Uterus (tissue), 2 donors: Measurements from ENCODE around the gene KCNIP3.
"Not testable (repeated sequence)": the region's sequence is repeated elsewhere in the genome, so short reads cannot be mapped to it uniquely, and the experiment has no call there.

Experiments used
- POLR2A ChIP-seq, 2 donors: fragments of 450-650 bp; IDR thresholded peaks; one replicate each; pipeline ENCODE4 v1.6.1; 2016; ENCODE audit warnings: antibody characterized with exemption in 2 of 2, mild to moderate bottlenecking in 1 of 2, moderate library complexity in 1 of 2
- TF ChIP-seq, protein P1 (sequence below), 4 experiments: fragments of 200-600 bp in 2 of 4; fragments of 450-650 bp in 2 of 4; sonication (generic) in 2 of 4; IDR thresholded peaks; one replicate each; pipeline ENCODE4 v1.5.1; 2016 to 2019; ENCODE audit warnings: antibody characterized with exemption in 4 of 4, mild to moderate bottlenecking in 2 of 4, moderate library complexity in 1 of 4

DNA sequence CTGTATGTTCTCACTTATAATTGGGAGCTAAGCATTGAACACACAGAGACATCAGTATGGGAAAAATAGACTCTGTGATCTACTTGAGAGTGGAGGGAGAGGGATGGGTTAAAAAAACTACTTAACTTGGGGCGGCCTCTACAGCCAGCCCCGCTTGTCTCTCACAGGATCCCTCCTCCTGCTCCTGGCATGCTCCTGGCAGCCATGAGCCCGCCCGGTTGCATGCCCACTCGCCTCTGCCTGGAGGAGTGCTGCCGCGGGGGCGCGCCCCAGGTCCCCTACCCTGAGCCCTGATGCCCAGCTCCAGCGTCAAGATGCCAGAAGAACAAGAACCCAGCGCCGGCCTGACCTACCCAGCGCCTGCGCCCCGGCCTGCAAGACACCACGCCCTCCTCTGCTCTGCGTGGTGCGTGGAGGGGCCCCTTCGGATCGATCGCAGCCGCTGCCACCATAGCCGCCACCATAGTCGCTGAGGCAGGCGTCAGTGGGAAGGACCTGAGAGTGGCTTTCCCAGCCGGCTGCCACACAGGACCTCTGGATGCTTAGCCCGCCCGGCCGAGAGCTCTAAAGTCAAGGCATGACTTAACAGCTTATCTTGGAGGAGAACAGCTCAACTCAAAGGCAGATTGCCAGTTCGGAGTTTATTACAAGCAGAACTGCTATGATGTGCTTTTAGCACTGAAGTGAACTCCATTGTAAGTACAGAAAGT, 138.2 kb downstream of the KCNIP3 start:
- TF ChIP-seq, protein P1, sequence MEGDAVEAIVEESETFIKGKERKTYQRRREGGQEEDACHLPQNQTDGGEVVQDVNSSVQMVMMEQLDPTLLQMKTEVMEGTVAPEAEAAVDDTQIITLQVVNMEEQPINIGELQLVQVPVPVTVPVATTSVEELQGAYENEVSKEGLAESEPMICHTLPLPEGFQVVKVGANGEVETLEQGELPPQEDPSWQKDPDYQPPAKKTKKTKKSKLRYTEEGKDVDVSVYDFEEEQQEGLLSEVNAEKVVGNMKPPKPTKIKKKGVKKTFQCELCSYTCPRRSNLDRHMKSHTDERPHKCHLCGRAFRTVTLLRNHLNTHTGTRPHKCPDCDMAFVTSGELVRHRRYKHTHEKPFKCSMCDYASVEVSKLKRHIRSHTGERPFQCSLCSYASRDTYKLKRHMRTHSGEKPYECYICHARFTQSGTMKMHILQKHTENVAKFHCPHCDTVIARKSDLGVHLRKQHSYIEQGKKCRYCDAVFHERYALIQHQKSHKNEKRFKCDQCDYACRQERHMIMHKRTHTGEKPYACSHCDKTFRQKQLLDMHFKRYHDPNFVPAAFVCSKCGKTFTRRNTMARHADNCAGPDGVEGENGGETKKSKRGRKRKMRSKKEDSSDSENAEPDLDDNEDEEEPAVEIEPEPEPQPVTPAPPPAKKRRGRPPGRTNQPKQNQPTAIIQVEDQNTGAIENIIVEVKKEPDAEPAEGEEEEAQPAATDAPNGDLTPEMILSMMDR (IDR thresholded peaks at IDR 0.05): not testable (repeated sequence)
- not testable (repeated sequence) for TF ChIP-seq POLR2A (IDR thresholded peaks at IDR 0.05)
